GM18499 (cell line): ENCODE measurements around the gene UBE3A.
A peak's percentile ranks its signal among the peaks of the same experiment; 100 is the strongest.
"Not testable (repeated sequence)": the region's sequence is repeated elsewhere in the genome, so short reads cannot be mapped to it uniquely, and the experiment has no call there.

ENCODE experiments used
- ATAC-seq: cut with Tn5 transposase; IDR thresholded peaks from one replicate; pipeline ENCODE4 v1.9.1; 2021; ENCODE audit warnings: moderate number of reproducible peaks; ENCODE audit not compliant: insufficient read depth, unreplicated experiment

Gene UBE3A

DNA sequence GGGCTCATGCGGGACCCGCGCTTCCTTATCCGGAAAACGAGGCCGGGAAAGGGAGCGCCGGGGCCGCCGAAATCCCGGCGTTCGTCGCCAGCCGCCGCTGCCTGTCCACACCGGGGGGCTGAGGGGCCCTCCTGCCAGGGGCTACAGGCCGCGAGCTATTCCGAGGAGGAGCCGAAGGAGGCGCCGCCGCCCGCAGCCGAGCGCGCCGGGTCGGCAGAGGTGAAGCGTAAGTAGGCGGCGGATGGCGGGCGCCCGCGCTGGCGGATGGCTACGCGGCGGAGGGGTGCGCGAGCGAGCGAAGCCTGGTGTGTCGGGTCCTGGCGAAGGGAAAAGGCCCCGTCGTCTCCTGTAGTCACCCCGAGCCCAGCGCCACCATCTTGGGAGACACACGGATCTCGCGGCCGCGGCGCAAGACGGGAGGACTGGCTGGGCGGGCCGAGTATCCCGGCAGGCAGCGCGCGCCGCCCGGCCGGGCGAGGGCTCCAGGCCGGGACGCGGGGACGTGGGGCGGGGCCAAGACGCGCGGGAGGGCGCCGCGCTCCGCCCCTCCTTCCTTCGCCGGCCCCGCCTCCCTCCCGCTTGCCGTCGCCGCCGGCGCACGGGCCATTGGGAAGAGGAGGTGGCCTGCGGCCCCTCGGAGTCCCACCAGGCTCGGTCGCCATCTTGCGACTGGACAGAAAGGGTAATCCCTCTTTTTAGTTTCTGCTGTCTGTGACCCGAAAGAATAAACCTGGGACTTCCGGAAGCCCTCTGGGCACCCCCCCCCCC, at the start of gene UBE3A:
UBE3A (minus strand) TSS at position 424 of the 768 bp plus-strand sequence. CDS start 29,917 bp downstream, outside the sequence.
- ATAC-seq: peak; percentile 52

DNA sequence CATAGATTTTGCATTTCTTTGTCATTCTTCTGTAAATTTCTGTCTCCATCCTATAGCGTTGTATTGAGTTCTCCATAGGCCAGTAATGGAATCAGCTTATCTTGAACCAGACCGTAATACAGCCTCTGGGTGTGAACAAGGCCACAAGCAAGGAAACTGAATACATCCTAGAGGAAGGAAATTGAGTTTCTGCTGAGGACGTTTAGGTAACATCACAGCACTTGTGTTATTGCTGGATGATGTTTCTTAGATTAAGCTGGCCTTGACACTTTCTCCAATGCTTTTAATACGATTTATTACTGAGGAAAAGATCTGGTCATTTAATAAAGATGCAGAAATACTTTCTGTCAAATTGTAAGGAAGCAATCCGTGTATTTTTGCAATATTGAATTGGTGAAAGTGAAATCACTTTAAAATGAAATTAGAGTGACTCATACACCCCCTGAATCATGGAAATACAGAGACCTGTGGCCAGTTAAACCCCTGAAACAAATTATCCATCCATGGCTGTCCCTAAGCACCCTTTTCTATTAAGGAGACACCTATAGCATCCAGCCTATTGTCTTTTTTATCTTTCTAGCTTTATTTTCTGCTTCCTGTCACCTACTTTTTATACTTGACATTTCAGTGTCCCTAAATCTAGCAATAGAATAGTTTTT, 48.5 kb upstream of the UBE3A start:
- ATAC-seq: no peak

DNA sequence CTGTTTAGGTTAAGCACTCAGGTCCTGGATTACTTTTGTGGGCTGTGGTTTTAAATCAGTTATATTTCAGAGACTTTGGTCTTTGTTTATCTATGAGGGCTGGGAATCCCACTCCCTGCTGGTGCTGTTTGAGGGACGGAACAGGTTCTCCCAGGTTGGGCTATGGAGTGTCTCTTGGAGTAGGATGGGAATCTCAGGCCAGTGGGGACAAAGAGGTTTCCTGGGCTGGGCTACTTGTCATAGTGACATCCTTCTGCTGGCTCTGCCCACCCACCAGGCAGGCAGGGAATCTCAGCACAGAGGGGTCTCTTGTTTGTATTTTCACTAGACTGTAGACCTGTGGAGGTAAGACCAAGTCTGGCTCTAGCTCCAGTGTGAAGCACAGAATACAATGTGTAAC, 47.2 kb upstream of the UBE3A start:
- no peak for ATAC-seq

DNA sequence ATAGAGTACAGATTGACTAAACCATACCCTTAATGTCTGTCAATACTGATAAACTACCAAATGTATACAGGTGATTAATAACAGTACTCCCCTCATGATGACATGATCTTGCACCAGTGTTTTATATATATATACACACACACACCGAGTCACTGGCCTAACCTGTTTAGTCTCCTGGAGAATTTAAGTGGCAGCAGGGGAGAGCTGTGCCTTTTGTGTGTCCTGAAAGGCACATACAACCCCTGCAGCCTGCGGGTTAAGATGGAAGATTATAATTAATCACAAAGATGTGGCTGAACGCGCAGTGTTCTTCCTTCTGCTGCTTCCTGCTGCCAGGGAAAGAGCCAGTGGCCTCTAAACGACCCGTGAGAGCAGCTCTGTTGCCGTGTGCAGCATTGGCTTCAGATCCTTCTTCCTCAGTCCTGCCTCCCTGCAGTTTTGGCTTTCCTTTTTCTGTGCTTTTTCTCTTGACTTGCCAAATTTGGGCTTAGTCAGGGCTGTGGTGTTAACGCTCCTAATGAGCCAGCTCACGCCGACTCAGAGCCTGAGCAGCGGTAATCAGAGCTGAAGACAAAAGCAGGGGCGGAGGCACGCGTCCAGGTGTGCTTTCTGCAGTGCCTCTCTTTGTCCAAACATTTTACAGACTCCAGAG, 42.5 kb upstream of the UBE3A start:
- ATAC-seq: no peak

DNA sequence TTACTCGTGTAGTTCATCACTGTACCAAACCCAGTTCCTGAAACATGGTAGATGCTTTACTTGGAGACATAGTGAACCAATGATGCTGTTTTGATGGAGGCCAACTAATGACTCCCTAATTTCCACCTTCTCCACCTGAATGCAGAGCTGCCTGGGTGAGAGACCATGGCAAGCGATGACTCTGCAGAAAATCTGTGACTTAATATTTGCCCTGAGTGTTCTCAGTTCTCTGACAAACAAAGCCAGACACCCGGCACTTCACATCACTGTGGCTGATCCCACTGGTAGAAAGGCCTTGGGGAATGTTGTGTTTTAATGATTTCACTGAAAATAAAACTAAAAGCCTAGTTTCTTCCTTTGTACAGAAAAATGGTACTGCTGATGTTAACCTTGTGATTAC, 39.5 kb upstream of the UBE3A start:
- ATAC-seq: no peak

DNA sequence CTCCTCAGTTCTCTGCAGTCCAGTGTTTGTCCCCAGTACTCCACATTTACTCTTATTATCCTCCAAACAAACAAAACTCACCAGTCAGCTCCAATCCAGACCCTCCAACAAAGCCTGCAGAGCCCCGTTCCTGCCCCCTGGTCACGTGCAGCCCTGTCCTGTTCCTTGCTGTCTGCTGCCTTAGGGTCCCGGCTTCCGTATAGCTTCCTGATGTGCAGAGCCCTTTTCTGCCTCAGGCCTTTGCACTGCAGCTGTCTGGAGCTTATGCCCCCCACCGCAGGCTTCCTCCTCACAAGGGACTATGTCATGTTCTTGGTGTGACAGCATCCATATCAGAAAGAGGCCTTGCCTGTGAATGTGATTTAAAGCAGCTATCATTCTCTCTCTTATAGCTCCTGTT, 39.0 kb upstream of the UBE3A start:
- ATAC-seq: no peak

DNA sequence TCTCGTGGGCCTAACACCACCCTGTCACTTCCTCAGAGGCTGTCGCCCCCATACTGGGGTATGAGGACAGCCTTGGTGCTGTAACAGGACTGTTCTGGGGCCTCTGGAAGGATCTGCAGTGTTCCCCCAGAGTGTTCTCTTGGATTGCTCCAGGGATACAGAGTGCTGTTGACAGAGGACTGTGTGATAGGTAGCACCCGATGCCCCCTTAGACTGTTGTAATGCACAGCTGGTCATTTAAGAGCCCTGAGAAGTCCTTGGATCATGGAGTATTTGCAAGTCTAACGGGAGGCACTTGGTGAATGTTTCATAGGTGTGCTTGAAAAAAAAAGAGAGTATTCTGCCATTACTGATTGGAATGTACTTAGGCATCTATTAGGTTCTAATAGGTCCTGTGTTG, 35.4 kb upstream of the UBE3A start:
- no peak for ATAC-seq

DNA sequence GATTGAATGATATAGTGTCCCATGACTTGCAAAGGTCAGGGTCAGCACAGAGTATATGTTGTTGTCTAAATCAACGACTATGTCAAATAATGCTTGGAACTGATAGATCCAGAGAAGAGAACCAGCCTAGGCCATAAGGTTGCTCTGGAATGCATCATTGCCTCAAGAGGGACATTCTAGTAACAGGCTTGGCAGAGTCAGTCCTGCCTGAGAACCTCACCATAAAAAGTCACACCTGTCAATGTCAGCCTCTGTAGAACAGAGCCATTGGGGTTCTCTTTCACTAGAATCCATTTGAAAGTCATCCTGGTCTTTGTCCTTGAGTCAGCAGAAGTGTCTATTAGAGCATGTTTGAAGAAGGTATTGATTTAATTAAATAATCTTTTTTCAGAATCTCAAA, 31.4 kb upstream of the UBE3A start:
- no peak for ATAC-seq

DNA sequence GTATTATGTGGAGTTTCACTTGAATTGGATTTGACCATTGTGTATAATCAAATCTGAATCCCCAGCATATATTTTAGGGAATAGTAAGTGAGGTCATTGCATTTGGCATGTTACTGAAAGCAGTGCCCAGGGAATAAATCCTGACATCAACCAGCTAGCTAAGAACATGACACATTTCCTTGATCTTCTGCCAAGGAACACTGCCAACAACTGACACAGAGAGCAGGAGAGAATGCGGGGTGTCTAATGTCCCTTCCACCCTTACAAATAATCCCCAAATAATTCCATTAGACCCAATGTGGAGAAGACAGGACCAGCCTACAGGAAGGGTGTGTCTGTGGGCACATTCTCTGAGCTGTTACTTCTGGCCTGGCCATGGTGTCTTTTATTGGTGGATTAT, 30.6 kb upstream of the UBE3A start:
- no peak for ATAC-seq

DNA sequence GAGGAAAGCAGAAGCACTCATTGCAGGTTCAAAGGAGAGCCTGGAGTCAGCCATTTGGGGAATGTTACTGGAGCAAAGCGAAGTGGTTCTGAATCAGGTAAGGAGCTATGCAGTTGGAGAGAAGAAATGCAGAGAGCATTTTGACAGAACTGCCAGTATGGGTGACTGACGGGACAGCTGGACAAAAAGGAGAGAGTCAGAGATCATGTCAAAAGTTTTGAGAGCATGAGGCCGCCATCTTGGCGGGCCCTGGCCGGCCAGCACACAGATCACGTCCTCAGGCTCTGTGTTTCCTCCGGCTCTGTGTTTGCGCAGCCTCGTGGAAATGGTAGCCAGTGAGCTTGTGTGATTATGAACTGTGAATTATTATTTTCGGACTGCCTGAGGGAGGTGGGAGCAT, 29.8 kb upstream of the UBE3A start:
- ATAC-seq: no peak

DNA sequence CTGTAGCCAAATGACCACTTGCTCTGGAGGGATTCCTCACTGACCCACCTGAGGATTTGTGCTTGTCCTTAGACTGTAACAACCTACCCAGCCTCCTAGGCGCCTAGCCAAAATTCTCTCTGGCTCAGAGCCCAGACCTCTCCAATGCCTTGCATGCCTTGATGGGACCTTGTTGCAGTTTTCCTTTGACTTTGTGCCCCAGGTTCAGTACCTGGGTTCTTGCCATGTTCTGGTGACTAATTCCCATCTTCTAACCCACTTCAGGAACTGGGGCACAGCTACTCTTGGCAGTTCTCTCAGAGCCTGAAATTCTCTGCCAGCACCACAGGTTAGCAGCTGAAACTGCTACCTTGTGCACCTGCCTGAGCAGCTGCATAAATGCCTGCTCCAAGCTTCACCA, 27.0 kb upstream of the UBE3A start:
- ATAC-seq: no peak

DNA sequence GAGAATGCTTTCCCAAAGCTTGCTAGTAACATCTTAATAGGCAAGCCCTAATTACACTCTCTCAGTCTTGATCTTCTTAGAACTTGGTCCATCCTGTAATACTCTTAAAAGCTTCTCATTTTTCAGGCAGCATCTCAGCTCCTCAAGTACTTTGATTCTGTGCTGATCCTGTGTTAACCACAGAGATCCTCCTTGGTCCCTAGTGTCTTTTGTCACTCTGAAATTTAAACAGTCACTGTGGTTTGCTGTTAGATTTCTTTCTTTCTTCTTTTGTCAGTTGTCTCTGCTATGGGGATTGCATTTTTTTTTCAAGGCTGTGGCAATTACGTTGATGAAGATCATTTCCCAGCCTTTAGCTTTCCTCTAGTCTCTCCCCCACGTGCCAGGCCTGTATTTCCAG, 26.0 kb upstream of the UBE3A start:
- no peak for ATAC-seq

DNA sequence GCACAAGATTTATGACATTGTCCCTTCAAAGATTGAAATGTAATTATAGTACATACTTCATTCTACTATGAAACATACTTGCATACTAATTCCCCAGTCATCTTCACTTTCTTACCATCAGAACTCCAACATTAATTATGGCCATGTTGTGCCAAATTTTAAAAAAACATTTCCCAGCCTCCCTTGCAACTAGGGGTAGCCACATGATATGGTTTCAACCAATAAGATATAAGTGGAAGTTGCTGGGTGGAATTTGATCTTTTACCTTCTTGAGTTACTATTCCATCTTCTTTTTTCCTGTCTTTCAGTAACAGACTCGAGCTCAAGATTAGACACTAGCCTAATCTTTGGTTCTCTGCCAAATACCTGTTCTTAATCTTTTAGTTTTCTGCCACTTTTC, 25.6 kb upstream of the UBE3A start:
- ATAC-seq: no peak

DNA sequence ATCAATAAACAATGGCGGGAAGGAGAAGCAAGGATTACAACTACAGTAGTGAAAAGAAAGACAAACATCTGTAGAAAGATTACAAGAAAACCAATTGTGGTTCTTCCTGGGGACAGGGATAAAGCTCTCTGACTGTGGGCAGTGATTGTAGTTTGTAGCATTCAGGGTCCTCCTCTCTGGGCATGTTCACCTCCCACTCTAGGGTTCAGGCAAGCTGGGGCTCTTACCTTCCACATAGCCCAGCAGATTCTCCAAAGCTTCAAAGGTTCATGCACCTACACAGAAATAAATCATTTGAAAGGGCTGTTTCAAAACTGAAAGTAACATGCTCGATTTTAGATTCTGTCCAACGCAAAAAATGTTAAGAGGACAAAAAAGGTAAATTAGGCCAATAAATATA, 17.4 kb upstream of the UBE3A start:
- no peak for ATAC-seq

DNA sequence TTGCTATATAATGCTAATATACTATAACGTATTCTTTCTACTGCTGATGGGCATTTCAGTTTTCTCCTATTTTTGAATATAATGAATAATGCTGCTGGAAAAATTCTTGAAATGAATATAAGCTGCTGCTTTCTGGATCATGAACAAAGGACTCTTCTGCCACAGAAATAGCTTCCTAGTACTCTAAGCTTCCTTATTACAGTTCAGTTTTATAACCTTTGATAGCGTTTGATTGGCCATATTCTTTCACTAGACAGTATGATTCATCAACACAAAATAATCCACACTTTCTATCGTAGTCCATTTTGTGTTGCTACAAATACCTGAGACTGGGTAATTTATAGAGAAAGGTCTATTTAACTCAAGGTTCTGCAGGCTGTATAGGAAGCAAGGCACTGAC, 16.4 kb upstream of the UBE3A start:
- no peak for ATAC-seq

DNA sequence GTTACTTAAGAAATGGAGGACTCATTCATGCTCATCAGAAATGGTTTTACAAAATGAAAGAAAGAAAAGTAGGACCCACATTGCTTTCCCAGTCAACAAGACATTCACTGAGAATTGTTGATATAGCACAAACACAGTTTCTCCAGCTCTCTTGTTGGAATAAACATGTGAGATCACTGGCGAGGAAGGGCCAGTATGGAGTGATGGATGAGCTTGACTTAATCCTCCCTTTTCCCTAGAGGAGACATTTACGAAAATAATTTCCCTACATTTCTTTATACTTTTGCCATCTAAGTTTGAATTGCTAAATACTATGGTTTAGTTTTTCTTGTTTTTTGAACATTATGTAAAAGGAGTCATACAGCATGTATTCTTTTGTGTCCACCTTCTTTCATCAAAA, 15.9 kb upstream of the UBE3A start:
- no peak for ATAC-seq

DNA sequence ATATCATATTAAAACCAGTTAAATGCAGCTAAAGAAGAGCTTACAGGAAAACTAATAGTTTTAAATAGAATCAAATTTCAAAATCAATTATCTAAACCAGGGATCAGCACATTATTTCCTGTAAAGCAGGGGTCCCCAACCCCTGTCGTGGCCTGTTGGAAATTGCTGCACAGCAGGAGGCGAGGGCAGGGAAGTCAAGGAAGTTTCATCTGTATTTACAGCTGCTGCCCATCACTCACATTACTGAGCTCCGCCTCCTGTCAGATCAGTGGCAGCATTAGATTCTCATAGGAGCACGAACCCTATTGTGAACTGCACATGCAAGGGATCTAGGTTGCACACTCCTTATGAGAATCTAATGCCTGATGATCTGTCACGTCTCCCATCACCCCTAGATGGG, 14.4 kb upstream of the UBE3A start:
- not testable (repeated sequence) for ATAC-seq

DNA sequence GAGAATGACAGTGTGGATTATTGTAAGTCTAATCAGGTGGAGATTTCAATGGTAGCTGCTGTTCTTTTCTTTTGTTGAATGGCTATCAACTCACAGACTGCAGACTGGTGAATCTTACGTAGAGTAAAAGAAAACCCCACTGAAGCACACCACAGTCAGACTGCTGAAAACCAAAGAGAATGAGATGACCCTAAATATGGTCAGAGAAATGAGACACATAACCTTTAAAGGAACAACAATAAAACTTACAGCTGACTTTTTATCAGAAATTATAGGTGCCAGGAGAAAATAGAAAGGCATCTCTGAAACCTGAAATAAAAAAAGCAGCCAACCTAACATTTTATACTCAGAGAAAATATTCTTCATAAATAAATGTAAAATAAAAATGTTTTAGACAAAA, 12.7 kb upstream of the UBE3A start:
- ATAC-seq: no peak

DNA sequence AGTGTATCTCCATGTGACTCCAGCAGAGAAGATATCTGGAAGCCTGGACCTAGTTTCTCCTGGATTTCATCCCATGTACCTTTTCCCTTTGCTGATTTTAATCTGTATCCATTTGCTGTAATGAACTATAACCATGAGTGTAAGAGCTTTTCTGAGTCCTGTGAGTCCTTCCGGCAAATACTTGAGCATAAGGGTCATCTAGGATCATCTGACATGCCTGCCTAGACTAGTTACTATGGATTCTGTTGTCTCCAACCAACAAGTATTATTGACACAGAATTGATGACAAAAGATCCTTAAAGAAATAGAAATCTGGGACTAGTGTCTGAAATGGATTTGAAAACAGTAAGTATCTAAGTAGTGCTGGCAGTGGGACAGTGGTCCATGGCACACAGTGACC, 11.3 kb upstream of the UBE3A start:
- ATAC-seq: no peak

DNA sequence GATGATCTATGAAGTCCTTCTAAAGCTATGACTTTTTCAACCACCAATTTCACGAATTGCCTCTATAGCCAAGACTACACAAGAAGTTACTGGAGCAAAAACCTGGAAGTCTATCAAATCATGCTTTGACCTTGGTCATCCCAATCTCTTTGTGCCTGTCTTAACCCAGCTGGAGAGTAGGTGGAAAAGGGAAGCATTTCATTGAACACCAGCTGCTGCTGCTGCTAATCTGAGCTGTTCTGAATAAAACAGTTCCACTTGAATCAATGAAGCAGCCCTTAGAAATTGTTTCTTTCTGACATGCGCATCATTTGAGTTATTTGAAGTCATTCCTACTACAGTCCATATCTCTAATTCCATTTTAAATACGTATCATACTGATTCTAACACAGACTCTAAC, 7.3 kb upstream of the UBE3A start:
- no peak for ATAC-seq

DNA sequence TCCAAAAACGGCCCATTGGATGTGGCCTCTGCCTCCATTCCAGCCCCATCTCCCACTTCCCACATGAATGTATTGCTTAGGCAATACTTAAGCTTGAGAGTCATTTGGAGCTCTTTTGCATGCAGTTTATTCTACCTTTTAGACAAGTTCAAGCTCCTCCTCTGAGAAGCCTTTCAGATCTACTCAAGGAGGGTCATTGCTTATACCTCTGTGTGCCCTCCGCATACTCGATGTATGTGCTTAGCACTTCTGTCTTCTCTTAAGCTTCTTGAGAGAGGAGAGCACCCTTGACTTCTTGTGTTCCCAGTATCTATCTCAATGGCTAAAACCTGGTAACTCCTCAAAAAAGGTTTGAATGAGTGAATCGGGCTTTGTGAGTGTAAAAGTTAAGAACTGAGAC, 6.6 kb upstream of the UBE3A start:
- no peak for ATAC-seq

DNA sequence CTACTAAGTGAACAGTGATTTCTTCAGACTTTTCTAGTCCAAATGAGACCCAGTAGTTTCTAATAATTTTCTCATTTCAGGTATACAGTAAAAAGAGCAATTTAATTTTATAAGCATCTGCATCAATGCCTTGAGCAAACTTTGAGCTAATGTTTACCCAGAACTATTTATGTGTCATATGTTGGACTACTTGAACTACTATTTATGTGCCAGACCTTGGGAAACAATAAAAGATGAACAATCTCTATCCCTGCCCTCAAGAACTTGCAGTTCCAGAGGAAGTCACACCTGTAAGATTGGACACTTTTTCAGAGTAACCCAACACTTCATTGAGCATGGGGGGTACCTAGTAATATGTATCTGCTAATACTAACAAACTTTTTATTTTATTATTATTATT, 2.3 kb upstream of the UBE3A start:
- no peak for ATAC-seq
